Neural progenitor cell (in vitro differentiated cells): ENCODE data around the gene HEMGN. TPM values are rescaled to one million over a fixed set of nuclear protein-coding genes. Genes with fewer than 3 reads are reported as not detected.

Source experiments
- DNase-seq: peaks from one replicate; pipeline ENCODE4 v3.0.0-alpha.2; 2016; ENCODE audit warnings: low spot score
- H2AFZ ChIP-seq: fragments of 200-600 bp; sonication (generic); replicated peaks from 2 replicates; pipeline ENCODE4 v1.6.1; 2016; ENCODE audit warnings: antibody characterized with exemption
- H3F3A ChIP-seq: fragments of 200-600 bp; sonication (generic); 2 replicates; pipeline ENCODE4 v1.6.1; 2016; ENCODE audit warnings: antibody characterized with exemption, low read depth
- H3K27ac ChIP-seq: fragments of 200-600 bp; sonication (generic); 2 replicates; pipeline ENCODE4 v1.5.1; 2016; ENCODE audit warnings: mild to moderate bottlenecking
- H3K27me3 ChIP-seq: fragments of 200-600 bp; sonication (generic); 2 replicates; pipeline ENCODE4 v1.6.1; 2016; ENCODE audit warnings: mild to moderate bottlenecking, moderate library complexity
- H3K36me3 ChIP-seq: fragments of 200-600 bp; sonication (generic); 2 replicates; pipeline ENCODE4 v1.5.1; 2016
- H3K4me1 ChIP-seq: fragments of 200-600 bp; sonication (generic); 2 replicates; pipeline ENCODE4 v1.6.1; 2016; ENCODE audit warnings: mixed run types
- H3K4me2 ChIP-seq: fragments of 200-600 bp; sonication (generic); 2 replicates; pipeline ENCODE4 v1.6.1; 2016
- H3K4me3 ChIP-seq: fragments of 200-600 bp; sonication (generic); 2 replicates; pipeline ENCODE4 v1.5.1; 2016
- H3K79me2 ChIP-seq: fragments of 200-600 bp; sonication (generic); 2 replicates; pipeline ENCODE4 v1.6.1; 2016; ENCODE audit warnings: low read depth
- H3K9ac ChIP-seq: fragments of 200-600 bp; sonication (generic); 2 replicates; pipeline ENCODE4 v1.6.1; 2016
- H3K9me3 ChIP-seq: fragments of 200-600 bp; sonication (generic); 2 replicates; pipeline ENCODE4 v1.5.1; 2016; ENCODE audit warnings: low read depth
- H4K20me1 ChIP-seq: fragments of 200-600 bp; sonication (generic); 2 replicates; pipeline ENCODE4 v1.6.1; 2016; ENCODE audit warnings: low read depth
- H3K27ac Mint-ChIP-seq: 3 replicates; pipeline ENCODE4 v1.8.0; 2021; ENCODE audit warnings: mixed read lengths
- H3K27me3 Mint-ChIP-seq: 2 replicates; pipeline ENCODE4 v1.8.0; 2022; ENCODE audit warnings: low read depth, mild to moderate bottlenecking, inconsistent platforms, moderate library complexity, mixed read lengths; ENCODE audit not compliant: insufficient read depth
- H3K36me3 Mint-ChIP-seq: 3 replicates; pipeline ENCODE4 v1.8.0; 2021; ENCODE audit warnings: mixed read lengths
- H3K4me1 Mint-ChIP-seq: 3 replicates; pipeline ENCODE4 v1.8.0; 2021; ENCODE audit warnings: mixed read lengths
- H3K4me3 Mint-ChIP-seq: 3 replicates; pipeline ENCODE4 v1.8.0; 2021; ENCODE audit warnings: mild to moderate bottlenecking, moderate library complexity, mixed read lengths
- H3K9me3 Mint-ChIP-seq: 3 replicates; pipeline ENCODE4 v1.8.0; 2020; ENCODE audit warnings: mixed read lengths
- EZH2 ChIP-seq: fragments of 200-600 bp; sonication (generic); IDR thresholded peaks from 2 replicates; pipeline ENCODE4 v1.6.1; 2017; ENCODE audit warnings: antibody characterized with exemption, mild to moderate bottlenecking, moderate library complexity
- EZH2phosphoT487 ChIP-seq: fragments of 200-600 bp; sonication (generic); IDR thresholded peaks from 2 replicates; pipeline ENCODE4 v1.6.1; 2017; ENCODE audit warnings: antibody characterized with exemption
- total RNA-seq: library from RNA; depleted of rRNA; stranded (reverse); fragments of >200 nt; gene quantifications from 2 replicates; pipeline ENCODE4 v1.2.3, GENCODE V29; 2015; ENCODE audit warnings: low replicate concordance
- TF ChIP-seq, protein P1 (sequence below): fragments of 200-600 bp; sonication (generic); IDR thresholded peaks from 2 replicates; pipeline ENCODE4 v1.5.1; 2017; ENCODE audit warnings: antibody characterized with exemption, mild to moderate bottlenecking

Gene HEMGN
- total RNA-seq, 1 donor from 2014 or later = not detected

DNA sequence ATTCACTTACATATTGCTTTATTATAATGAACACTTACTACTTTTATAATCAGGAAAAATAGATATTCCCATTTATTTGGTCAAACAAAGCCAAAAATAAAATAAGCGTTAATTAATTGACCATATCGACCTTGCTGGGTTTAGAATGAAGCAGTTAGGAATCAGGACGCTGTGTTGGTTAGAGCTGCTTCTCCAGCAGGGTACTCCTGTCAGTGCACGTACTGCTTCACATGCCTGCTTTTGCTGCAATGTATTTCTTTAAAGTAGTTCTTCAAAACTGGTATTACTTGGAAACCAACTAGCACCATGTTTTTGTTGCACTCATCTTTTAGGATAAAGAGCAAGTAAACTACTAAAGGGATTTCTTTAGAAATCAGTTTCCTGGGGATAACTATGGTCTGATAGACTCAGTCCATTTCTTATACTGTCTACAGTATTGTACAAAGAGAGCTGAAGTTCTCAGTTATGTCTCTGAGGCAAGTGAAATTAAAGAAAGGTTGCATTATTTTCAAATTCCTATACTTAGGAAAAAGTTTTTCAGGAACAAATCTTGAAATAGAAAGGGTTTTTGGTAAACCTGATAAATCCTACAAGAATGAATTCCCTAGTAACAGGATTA lies 8.9 kb downstream of the HEMGN start:
- H3K4me3 Mint-ChIP-seq = no peak overlapping the region
- H3K36me3 ChIP-seq = no peaks in the 10 kb centered on the region
- no peaks in the 10 kb centered on the region for H4K20me1 ChIP-seq
- DNase-seq = no peak
- H3K27ac ChIP-seq = no peak overlapping the region
- no peaks in the 10 kb centered on the region for H3K36me3 Mint-ChIP-seq
- H2AFZ ChIP-seq = no peak overlapping the region
- no peak overlapping the region for H3K9ac ChIP-seq
- H3K27ac Mint-ChIP-seq = no peak overlapping the region
- TF ChIP-seq EZH2phosphoT487 (no peak), EZH2 (no peak)
- TF ChIP-seq, protein P1, sequence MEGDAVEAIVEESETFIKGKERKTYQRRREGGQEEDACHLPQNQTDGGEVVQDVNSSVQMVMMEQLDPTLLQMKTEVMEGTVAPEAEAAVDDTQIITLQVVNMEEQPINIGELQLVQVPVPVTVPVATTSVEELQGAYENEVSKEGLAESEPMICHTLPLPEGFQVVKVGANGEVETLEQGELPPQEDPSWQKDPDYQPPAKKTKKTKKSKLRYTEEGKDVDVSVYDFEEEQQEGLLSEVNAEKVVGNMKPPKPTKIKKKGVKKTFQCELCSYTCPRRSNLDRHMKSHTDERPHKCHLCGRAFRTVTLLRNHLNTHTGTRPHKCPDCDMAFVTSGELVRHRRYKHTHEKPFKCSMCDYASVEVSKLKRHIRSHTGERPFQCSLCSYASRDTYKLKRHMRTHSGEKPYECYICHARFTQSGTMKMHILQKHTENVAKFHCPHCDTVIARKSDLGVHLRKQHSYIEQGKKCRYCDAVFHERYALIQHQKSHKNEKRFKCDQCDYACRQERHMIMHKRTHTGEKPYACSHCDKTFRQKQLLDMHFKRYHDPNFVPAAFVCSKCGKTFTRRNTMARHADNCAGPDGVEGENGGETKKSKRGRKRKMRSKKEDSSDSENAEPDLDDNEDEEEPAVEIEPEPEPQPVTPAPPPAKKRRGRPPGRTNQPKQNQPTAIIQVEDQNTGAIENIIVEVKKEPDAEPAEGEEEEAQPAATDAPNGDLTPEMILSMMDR = no peak
- no peak overlapping the region for H3K4me2 ChIP-seq
- H3K4me3 ChIP-seq = no peak overlapping the region
- H3K9me3 Mint-ChIP-seq = no peaks in the 10 kb centered on the region
- no peaks in the 10 kb centered on the region for H3K4me1 ChIP-seq
- H3F3A ChIP-seq = no peaks in the 10 kb centered on the region
- H3K27me3 Mint-ChIP-seq = peaks cover 21% of the 10 kb centered on the region
- H3K9me3 ChIP-seq = no peaks in the 10 kb centered on the region
- H3K27me3 ChIP-seq = peaks cover 100% of the 10 kb centered on the region
- H3K79me2 ChIP-seq = no peaks in the 10 kb centered on the region
- H3K4me1 Mint-ChIP-seq = no peaks in the 10 kb centered on the region

DNA sequence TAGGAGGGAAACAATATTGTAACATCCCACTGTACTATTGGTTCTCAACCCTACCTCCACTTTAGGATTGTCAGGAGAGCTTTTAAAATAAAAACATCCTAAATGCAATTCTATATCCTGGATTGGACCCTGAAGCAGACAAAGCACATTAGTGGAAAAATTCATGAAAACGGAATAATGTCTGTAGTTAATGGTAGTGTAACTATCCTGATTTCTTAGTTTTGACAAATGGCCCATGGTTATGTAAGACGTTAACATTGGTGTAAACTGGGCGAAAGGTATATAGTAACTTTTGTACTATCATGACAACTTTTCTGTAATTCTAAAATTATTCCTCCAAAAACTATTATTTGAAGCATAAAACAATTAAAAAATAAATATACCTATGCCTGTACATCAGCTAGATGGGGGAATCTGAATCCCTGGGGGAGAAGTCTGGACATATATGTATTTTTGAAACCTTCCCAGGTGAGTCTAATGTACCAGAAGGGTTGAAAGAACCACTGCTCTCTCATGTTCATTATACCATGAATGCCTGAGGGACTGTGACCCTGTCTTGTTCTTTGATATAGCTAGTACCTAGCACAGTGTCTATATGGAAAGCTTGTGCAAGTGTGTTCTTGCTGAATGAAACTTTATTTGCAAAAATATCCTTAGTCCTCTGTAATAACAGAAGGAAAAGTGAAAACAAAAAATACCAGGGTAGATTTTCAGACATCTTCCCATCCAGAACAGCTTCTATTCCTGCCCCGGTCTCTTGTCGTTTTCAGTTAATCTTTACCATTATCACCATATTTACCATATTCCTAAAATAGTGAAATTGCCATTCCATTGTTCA lies 12.3 kb downstream of the HEMGN start:
- no peaks in the 10 kb centered on the region for H3K4me1 ChIP-seq
- Mint-ChIP-seq H3K27me3 (peaks cover 25% of the 10 kb centered on the region), H3K4me3 (no peak overlapping the region), H3K27ac (no peak overlapping the region), H3K9me3 (peaks cover 3% of the 10 kb centered on the region), H3K36me3 (no peaks in the 10 kb centered on the region), H3K4me1 (peaks cover 17% of the 10 kb centered on the region)
- H3K36me3 ChIP-seq = no peaks in the 10 kb centered on the region
- no peak overlapping the region for H3K27ac ChIP-seq
- TF ChIP-seq EZH2 (no peak), EZH2phosphoT487 (no peak)
- TF ChIP-seq, protein P1 = no peak
- no peak overlapping the region for H3K4me3 ChIP-seq
- no peaks in the 10 kb centered on the region for H4K20me1 ChIP-seq
- H3K4me2 ChIP-seq = no peak overlapping the region
- H3K79me2 ChIP-seq = peaks cover 4% of the 10 kb centered on the region
- DNase-seq = no peak
- no peak overlapping the region for H3K9ac ChIP-seq
- no peak overlapping the region for H2AFZ ChIP-seq
- H3F3A ChIP-seq = peaks cover 12% of the 10 kb centered on the region
- H3K27me3 ChIP-seq = peaks cover 77% of the 10 kb centered on the region
- no peaks in the 10 kb centered on the region for H3K9me3 ChIP-seq

DNA sequence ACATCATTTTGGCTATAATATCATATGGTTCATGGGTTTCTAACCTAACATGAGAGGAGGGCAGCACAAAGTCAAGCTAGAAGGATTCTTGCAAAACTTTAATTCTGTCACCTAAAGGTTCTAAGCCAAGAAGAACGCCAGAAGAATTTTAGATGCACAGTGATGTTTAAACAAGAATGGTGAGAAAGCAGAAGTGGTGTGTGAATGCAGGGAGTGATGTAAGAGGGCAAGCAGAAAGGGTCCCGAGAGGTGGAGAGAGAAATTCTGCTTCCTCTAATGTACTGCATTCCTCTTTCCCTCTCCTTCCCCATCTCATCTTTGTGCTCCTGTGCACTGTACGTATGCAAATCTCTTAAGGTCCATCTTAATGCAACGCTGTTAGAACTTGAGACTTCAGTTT lies 13.6 kb downstream of the HEMGN start:
- H3K27me3 Mint-ChIP-seq = peaks cover 19% of the 10 kb centered on the region
- H2AFZ ChIP-seq = peak overlapping the region; percentile 12
- no peak overlapping the region for H3K4me2 ChIP-seq
- H3K9me3 Mint-ChIP-seq = peaks cover 3% of the 10 kb centered on the region
- H3K4me1 Mint-ChIP-seq = peaks cover 19% of the 10 kb centered on the region
- H3K27ac ChIP-seq = no peak overlapping the region
- no peak overlapping the region for H3K4me3 ChIP-seq
- no peaks in the 10 kb centered on the region for H3K36me3 Mint-ChIP-seq
- no peak overlapping the region for H3K4me3 Mint-ChIP-seq
- H3K9ac ChIP-seq = no peak overlapping the region
- peaks cover 12% of the 10 kb centered on the region for H3F3A ChIP-seq
- DNase-seq = no peak
- H3K4me1 ChIP-seq = no peaks in the 10 kb centered on the region
- no peaks in the 10 kb centered on the region for H4K20me1 ChIP-seq
- H3K36me3 ChIP-seq = no peaks in the 10 kb centered on the region
- no peaks in the 10 kb centered on the region for H3K9me3 ChIP-seq
- no peak overlapping the region for H3K27ac Mint-ChIP-seq
- H3K79me2 ChIP-seq = peaks cover 4% of the 10 kb centered on the region
- peaks cover 69% of the 10 kb centered on the region for H3K27me3 ChIP-seq
- TF ChIP-seq EZH2phosphoT487 (no peak), EZH2 (no peak)
- TF ChIP-seq, protein P1 = no peak
